Activated T-cell treated with anti-CD3 and anti-CD28 coated beads for 4 hours (primary cell): ENCODE results near the gene NR2C2AP.

Source experiments
- DNase-seq: peaks from one replicate; pipeline ENCODE4 v3.0.0-alpha.2; 2020

The NR2C2AP gene

DNA sequence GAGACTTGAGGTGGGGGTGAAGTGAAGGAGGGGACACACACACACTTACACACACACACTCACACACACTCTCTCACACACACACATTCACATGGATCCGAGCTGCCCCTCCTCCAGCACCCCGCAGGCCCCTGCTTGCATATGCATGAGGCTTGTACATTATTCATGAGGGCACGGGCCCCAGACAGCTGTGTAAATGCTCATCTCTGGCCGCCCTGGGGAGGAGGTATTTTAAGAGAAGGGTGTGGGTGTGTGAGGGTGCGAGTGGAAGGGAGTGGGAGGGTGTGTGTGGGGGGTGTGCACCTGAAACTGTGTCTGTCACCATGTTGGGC lies 10.9 kb upstream of the NR2C2AP start:
- no peak for DNase-seq

- no peak for DNase-seq
Measured at GRCh38 chr19:19213426-19214158, 10.4 kb upstream of the NR2C2AP start.

DNA sequence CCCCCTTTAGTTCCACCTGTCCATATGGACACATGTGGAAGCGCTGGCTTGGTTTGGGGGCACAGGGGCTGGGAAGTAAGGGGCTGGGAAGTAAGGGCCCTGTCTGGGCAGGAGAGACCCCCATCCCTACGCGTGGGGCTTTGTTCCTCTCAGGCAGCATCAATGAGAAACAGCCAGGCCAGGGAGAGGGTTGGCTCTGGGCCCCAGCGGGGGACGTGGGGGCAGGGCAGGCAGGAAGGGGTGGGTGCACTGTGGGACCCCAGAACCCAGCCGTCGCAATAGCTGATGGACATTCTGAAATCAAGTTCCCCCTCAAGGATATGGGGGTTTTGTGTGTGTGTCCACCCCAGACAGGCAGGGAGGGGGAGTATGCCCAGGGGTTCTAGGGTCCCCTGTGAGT lies 9.7 kb upstream of the NR2C2AP start:
- no peak for DNase-seq

DNA sequence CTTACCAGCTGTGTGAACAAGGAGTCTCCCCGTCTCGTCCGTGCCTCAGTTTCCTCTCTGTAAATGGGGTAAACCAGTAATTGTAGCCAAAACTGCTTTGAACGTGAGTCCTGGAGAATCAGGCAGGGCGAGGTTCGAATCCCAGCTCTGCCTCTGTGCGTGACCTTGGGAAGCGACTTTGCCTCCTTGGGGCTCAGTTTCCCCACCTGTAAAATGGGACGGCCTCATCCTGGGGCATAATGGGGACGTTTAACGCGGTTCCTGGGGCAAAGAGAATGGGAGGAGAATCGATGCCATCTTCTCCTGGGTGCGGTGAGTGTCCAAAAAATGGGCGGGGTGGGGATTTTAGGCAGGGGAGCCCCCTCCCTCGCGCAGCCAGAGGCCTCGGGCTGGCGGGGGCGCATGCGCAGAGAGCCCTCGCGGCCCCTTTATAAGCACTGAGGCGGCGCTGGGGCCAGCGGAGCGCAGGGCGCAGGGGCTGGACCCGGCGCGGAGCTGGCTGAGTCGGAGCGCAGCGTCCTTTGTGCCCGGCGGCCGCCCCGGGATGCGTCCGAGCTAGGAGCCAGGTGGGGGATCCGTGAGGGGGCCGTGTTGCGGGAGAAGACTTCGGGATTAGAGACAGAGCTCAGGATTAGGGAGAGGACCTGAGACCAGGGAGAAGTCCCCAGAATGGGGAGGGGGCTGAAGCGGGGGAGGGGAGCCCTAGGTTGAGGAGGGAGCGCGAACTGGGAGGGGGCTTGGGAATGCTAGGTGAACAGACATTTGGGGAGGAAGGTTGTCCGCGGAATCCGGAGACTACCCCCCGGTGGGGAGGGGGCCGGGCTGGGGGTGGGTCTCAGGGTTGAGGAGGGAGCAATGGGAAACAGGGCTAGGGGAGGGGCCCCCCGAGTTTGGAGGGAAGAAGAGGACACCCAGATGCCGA lies 8.5 kb upstream of the NR2C2AP start, which contains the start of gene NCAN:
TSS of gene NCAN (plus strand) at position 460 of the 922 bp plus-strand sequence. CDS start 4,996 bp downstream, outside the sequence.
- DNase-seq = no peak

- DNase-seq = no peak
Measured at GRCh38 chr19:19209372-19209771, 6.2 kb upstream of the NR2C2AP start.

DNA sequence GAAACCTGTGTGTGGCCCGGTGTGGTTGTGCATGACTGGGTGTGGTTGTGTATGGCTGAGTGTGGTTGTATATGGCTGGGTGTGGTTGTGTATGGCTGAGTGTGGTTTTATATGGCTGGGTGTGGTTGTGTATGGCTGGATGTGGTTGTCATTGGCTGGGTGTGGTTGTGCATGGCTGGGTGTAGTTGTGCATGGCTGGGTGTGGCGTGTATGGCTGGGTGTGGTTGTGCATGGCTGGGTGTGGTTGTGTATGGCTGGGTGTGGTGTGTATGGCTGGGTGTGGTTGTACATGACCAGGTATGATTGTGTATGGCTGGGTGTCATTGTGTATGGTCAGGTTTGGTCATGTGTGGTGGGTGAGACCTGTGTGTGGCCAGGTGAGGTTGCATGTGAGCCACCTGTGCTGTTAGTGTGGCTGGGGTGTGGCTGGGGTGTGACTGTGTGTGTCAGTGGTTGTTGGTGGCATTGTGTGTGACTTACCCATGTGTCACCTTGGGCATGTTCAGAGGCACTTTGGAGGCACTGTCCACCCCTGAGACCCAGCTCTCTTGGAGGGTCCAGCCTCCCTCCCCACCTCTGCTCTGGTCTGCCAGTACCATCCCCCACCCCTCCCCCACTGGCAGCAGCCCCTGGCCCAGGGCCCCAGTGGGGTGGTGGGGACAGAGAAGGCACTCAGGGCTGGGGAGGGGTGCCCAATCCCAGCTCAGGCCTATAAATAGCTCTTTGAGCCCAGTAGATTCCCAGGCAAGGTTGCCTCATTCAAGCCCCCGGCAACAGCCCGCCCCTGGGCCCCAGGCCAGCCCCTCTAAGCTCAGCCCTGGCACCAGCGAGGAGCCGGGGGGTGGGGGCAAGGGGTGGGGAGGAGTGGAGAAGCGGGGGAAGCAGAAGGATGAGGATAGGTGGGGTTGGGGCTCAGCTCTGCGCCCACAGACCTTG lies 4.7 kb upstream of the NR2C2AP start:
- DNase-seq = no peak

- DNase-seq = no peak
Measured at GRCh38 chr19:19206938-19207337, 3.7 kb upstream of the NR2C2AP start.

GRCh38 chr19:19205416-19206410 lies 2.5 kb upstream of the NR2C2AP start:
- DNase-seq = no peak

- no peak for DNase-seq
Measured at GRCh38 chr19:19204181-19204580, 967 bp upstream of the NR2C2AP start.

- no peak for DNase-seq
Measured at GRCh38 chr19:19202707-19203011, 555 bp downstream of the NR2C2AP start.

GRCh38 chr19:19201697-19202630 lies 1.2 kb downstream of the NR2C2AP start:
- DNase-seq = no peak

DNA sequence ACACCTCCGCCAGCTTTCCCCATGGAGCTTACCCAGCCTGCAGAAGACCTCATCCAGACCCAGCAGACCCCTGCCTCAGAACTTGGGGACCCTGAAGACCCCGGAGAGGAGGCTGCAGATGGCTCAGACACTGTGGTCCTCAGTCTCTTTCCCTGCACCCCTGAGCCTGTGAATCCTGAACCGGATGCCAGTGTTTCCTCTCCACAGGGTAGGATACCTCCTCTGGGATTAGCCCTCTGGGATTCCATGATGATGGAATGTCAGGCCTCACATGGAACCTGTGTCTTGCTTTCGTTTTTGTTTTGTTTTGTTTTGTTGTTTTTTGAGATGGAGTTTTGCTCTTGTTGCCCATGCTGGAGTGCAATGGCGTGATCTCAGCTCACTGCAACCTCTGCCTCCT lies 9.3 kb downstream of the NR2C2AP start:
- DNase-seq = no peak

- no peak for DNase-seq
Measured at GRCh38 chr19:19192910-19193423, 10.2 kb downstream of the NR2C2AP start.

GRCh38 chr19:19192078-19192882 lies 10.9 kb downstream of the NR2C2AP start, which contains the start of the genes BORCS8 and RFXANK:
BORCS8 (minus strand) TSS chr19:19192152; CDS start chr19:19192117, 35 bp downstream.
RFXANK (plus strand) TSS chr19:19192258; CDS start chr19:19193947, 1,689 bp downstream.
- DNase-seq = peak; percentile 97

DNA sequence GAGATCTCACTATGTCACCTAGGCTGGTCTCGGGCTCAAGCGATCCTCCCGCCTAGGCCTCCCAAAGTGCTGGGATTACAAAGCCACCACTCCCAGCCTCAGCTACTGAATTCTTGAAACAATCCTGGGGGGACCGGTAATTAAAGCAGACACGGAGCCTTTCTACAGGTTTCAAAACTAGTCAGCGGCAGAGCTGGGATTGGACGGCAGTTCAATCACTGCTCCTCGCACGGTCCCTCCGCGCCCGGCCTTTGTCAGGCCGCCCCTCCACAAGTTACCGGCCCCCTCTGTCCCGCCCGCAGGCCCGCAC lies 11.5 kb downstream of the NR2C2AP start:
- no peak for DNase-seq

DNA sequence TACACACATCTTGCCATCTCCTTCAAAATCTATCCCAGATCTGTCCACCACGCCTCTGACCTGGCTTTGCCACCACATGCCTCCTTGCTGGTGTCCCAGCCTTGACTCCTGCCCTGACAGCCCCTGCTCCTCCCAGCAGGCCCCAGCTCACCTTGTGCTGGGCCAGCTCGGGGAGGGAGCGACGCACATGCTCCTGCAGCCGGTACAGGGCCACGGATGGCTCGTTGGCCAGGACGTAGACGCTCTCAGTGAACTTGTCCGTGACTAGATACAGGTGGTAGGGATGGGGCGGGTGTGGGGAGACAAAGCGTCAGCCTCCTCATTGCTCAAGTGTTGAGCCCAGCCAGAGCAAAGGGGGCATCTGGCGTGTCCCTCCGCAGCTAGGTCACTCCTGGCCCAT lies 16.5 kb downstream of the NR2C2AP start:
- no peak for DNase-seq

- peak; percentile 50 for DNase-seq
Measured at GRCh38 chr19:19185853-19186740, 17.1 kb downstream of the NR2C2AP start.

DNA sequence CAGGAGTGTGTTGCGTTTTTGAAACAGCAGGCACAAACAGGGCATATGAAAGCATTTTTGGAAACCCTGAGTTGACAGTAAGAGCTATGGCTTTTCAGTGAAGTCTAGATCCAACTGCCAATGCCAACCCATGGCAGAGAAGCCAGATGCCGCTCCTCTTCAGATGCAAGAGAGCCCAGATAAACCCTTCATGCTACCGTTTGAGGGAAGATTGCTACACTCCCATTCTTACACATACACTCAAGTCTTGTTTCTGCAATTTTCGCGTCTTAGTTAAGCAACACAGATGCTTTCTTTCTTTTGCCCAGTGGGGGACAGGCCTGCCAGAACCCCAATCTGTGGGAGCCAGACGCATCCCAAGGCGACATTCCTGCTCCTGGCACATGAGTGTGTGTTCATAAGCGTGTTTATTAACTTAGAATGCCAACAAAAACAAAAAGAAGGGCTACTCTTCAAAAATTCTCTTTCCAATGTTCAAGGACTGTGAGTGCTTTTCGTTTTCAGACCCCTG lies 21.7 kb downstream of the NR2C2AP start:
- no peak for DNase-seq
